HG02938 (cell line): ENCODE results near the gene CMTM7.

ENCODE experiments used
- ATAC-seq: cut with Tn5 transposase; IDR thresholded peaks from one replicate; pipeline ENCODE4 v1.9.1; 2021; ENCODE audit warnings: mild to moderate bottlenecking, moderate library complexity; ENCODE audit not compliant: unreplicated experiment

The CMTM7 gene

DNA sequence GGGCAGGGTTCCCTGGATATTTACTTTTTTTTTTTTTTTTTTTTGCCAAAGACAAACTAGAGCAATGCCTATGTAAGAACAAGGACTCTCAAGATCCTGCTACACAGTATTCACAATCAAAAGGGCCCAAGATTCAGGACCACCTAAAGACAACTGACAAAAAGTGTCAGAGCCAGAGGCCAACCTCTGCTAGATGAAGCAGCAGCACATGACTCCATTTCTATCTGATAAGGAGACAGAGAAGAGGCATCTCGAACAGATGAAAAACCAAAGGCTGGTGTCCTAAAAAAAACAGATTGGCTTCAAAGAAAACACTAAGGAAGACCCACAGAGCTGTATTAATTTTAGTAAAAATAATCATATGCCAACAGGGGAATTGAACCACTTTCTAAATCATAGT is 91.0 kb downstream of the CMTM7 start:
- ATAC-seq, result no peak

DNA sequence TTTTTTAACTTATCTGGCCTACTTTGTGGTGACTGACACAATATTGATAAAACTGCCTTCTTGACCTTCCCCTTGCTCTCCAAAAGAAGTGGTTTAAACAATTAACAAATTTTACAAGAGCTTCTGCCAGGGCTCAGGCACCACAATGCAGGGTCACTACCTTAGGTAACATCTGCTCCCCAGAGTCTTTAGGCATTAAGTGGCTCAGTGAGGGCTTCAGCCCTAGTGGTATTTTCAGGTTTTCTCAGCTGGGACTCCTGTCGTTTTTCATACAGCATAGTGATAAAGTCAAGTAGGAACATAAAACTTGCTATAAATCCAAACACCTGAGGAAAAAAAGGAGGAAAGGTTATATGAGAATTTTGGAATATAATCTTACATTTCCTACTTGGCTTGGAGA is 92.1 kb downstream of the CMTM7 start:
- no peak for ATAC-seq

DNA sequence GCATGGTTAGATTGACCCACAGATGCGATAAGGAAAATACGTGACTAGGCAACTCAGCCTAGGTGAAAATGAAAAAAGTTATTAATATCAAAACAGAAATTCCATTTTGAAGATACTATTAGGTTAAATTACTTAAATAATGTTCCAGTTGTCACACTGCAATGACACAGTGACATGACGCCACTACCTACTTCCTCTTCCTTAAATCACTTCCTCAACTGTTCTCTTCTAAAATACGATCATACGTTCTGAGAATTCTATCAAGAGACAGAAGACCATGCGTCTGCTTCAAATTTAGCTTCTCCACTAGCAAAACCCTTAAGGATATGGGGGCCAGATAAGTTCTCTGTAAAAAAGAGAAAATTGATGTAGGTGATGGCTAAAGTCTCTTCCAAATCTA is 92.8 kb downstream of the CMTM7 start:
- ATAC-seq, result no peak

DNA sequence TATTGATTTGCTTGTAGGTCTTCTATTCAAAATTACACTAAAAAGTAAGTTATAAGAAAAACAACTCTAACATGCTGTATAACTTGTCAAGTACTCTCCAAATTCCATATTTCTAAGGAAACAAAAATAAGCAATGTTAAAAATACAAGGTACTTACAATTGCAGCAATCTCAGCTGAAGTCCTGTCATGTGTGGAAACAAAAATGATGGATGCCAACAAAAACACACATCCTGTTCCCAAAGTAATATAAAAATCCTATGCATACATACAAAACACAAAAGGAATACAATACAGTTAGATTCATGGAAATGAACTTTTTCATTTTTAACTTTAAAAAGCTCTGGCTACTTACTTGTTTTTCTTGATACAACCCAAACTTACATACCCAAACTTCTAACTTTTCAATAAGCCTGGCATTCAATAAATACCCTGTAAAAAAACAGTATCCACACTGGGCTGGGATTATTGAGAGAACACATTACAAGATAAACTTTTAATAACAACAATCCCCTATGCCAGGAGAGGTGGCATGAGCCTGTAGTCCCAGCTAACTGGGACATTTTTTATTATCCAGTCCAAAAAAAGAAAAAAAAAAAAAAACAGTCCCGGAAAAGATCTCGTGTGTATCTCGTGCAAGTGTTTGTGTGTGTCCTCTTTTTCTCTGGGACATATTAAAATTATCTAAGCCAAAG is 96.3 kb downstream of the CMTM7 start:
- ATAC-seq, result no peak

GRCh38 chr3:32488474-32489008 is 96.9 kb downstream of the CMTM7 start:
- no peak for ATAC-seq

- ATAC-seq, result no peak
These were observed 101.2 kb downstream of the CMTM7 start for GRCh38 chr3:32492684-32493436.

DNA sequence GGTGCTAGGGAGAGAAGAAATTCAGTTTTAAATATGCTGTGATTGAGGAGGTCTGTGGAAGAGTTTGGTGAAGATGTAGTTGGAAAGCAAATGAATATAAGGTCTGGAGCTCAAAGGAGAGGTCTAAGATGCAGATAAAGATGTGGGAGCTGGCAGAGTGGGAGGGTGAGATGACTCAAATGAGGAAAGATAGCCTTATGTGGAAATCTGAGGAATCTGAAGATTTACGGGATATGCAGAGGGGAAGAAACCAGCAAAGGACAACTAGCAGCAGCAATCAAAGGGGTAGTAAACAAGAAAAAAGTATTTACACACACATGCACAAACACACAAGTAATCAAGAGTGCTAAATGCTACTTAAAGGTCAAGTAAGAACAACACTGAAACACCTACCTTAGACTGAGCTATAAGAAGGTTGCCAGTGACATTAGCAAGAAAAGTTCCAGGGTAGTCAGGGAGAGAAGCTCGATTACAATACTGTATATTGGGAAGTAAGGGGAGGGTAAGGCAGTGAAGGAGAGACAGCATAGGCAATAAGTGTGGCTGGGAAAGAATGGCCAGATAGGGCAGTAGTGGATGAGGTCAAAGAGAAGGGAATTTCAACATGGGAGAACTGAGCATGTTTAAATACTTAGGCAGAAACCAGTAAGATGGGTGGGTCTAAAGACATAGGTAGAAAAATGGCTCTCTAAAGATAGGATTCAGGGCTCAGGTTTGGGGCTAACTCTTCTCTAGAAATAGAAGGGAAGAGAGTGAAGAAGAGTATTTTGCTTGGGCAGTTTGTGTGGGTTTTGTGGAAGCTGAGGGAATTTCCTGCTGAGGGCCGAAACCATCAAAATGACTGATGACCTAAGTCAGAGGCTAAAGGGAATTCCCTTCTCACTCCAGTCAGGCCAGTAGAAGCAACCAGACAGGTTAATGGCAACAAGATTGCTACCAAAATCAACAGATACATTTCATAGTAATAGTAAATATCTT is 102.1 kb downstream of the CMTM7 start:
- ATAC-seq, result peak; percentile 76

DNA sequence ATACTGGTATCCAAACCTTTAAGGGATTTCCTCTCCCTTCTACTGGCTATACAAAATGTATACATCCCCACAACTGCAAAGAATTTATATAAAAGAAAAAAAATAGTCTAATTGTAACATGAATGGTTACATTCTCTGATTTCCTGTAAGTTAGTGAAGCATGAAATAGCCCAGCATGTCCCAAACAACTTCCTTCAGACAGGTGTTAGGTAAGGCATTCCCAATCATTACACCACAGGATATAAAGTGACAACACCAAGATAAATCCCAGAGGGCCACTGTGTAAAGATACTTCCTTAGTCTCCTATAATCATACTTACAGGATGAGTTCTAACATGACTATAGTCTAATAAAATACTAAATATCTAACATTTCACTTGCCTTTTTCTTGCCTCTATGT is 103.4 kb downstream of the CMTM7 start:
- ATAC-seq, result no peak

- ATAC-seq, result no peak
These were observed 104.0 kb downstream of the CMTM7 start for GRCh38 chr3:32495609-32496008.

GRCh38 chr3:32498252-32498651 is 106.6 kb downstream of the CMTM7 start:
- ATAC-seq, result no peak

- no peak for ATAC-seq
These were observed 107.3 kb downstream of the CMTM7 start for GRCh38 chr3:32498992-32499391.

DNA sequence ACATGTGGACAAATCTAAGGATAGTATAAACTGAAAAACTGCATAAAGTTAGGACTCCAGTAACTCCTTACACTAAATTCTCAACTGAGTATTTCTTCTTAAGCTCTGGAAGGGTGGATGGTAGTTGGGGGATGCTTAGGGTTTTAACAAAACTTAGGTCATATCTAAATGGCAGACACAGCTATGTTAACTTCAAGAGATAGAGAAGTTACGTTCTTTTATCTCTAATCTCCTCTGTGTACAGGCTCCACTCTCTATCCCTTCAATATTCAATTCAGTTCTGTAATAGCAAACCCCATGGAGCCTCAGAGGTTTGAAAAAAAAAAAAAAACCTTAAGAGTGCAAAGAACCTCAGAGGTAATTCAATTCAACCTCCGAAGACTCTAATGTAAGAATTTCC is 107.9 kb downstream of the CMTM7 start:
- ATAC-seq, result no peak

- no peak for ATAC-seq
These were observed 108.6 kb downstream of the CMTM7 start for GRCh38 chr3:32500231-32500630.

DNA sequence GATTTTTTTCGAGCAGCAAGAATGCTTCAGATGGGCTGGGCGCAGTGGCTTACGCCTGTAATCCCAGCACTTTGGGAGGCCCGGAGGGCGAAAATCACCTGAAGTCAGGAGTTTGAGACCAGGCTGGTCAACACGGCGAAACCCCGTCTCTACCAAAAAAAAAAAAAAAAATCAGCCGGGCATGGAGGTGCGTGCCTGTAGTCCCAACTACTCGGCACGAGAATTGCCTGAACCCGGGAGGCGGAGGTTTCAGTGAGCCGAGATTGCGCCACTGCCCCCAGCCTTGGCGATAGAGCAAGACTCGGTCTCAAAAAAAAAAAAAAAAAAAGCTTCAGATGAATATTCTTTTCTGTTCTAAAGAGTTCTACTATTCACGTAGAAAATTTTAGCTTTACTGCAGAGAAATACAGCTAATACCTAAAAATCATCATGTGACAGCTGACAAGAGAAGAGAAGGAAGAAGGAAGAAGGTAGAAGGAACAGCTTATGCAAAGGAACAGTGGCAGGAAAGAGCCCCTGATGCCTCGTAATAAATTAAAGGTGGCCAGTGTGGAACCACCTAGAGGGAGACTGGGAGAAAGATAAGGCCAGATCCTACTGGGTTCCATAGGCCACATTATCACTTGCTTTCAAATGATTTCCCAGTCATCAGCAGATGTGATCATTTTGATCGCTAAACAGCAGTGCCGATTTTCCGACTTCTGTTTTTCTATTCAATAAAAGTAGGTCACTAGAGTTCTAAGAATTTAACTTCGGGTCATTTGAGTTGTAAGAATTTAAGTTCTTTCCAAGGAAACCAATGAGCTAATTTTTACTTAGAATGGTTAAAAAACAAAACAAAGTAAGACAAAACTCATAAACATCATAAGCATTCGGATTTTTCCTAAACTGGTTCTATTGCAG is 109.5 kb downstream of the CMTM7 start:
- ATAC-seq, result no peak

DNA sequence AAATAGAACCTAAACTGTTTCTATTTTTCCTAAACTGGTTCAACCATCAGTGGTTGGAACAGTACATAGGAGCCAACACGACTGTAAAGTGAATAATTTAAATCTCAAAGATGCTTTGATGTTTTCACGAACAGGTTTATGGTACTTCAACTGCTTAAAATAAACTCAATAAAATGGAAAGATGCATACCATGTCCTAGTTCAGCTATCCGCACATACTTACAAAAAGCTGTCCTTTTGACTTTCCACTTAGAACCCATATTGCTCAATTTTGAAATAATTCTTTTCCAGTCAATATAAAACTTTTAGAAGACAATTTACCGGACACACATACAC is 110.1 kb downstream of the CMTM7 start:
- peak; percentile 4 for ATAC-seq

- ATAC-seq, result peak; percentile 64
These were observed 110.7 kb downstream of the CMTM7 start, which contains the start of gene CMTM6 for GRCh38 chr3:32502118-32502945. Gene CMTM6, minus strand, starts transcription at chr3:32502852. Its CDS starts 107 bp downstream, at chr3:32502745.

GRCh38 chr3:32502946-32503286 is 111.3 kb downstream of the CMTM7 start:
- ATAC-seq, result no peak
